ENCODE results near the gene SQSTM1.

- TF ChIP-seq CTCF (conservative IDR thresholded peaks at IDR 0.05; ENCODE audit: low read length) (no peak), EZH2phosphoT487 (IDR thresholded peaks at IDR 0.05; ENCODE audit: borderline replicate concordance, low read depth, low read length) (no peak)
Measured at GRCh38 chr5:179794575-179794974, 26.1 kb upstream of the SQSTM1 start.

Data from OCI-LY7 (cell line).